ENCODE data around the gene AGAP2.
"Not testable (repeated sequence)": the region's sequence is repeated elsewhere in the genome, so short reads cannot be mapped to it uniquely, and the experiment has no call there.

AGAP2 gene

DNA sequence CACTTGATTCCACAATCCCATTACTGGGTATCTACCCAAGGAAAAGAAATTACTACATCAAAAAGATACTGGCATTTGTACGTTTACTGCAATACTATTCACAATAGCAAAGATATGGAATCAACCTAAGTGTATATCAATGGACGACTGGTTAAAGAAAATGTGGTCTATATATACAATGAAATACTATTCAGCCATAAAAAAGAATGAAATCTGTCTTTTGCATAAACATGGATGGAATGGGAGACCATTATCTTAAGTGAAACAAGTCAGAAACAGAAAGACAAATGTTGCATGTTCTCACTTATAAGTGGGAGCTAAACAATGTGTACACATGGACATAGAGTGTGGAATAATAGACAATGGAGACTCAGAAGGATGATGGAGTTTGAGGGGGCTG lies 49.6 kb downstream of the AGAP2 start:
- Histone ChIP-seq H3K9ac (no peak overlapping the region), H3K9me3 (ENCODE audit: control insufficient read depth, low read length) (no peaks in the 10 kb centered on the region), H3K27ac (no peak overlapping the region), H3K4me1 (no peaks in the 10 kb centered on the region), H3K27me3 (ENCODE audit: control insufficient read depth, insufficient read depth, low read length) (no peaks in the 10 kb centered on the region), H3K4me2 (ENCODE audit: low read length) (no peak overlapping the region), H3K79me2 (no peaks in the 10 kb centered on the region), H3K4me3 (ENCODE audit: low read depth, low read length) (no peak overlapping the region), H2AFZ (no peak overlapping the region), H3K36me3 (ENCODE audit: control insufficient read depth, insufficient read depth, low read length) (no peaks in the 10 kb centered on the region)
- TF ChIP-seq, protein P1, sequence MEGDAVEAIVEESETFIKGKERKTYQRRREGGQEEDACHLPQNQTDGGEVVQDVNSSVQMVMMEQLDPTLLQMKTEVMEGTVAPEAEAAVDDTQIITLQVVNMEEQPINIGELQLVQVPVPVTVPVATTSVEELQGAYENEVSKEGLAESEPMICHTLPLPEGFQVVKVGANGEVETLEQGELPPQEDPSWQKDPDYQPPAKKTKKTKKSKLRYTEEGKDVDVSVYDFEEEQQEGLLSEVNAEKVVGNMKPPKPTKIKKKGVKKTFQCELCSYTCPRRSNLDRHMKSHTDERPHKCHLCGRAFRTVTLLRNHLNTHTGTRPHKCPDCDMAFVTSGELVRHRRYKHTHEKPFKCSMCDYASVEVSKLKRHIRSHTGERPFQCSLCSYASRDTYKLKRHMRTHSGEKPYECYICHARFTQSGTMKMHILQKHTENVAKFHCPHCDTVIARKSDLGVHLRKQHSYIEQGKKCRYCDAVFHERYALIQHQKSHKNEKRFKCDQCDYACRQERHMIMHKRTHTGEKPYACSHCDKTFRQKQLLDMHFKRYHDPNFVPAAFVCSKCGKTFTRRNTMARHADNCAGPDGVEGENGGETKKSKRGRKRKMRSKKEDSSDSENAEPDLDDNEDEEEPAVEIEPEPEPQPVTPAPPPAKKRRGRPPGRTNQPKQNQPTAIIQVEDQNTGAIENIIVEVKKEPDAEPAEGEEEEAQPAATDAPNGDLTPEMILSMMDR (IDR thresholded peaks at IDR 0.05): no peak

DNA sequence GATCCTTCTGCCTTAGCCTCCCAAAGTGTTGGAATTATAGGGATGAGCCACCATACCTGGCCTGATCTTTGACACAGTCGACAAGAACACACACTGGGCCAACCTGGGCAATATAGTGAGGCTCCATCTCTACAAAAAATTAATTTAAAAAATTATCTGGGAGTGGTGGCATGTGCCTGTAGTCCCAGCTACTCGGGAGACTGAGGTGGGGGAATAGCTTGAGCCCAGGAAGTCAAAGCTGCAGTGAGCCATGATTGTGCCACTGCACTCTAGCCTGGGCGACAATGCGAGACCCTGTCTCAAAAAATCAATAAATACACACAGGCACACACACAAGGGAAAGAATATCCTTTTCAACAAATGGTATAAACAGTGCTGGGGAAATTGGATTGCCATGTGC lies 50.7 kb downstream of the AGAP2 start:
- Histone ChIP-seq H3K9me3 (ENCODE audit: control insufficient read depth, low read length) (no peaks in the 10 kb centered on the region), H2AFZ (no peak overlapping the region), H3K9ac (no peak overlapping the region), H3K36me3 (ENCODE audit: control insufficient read depth, insufficient read depth, low read length) (no peaks in the 10 kb centered on the region), H3K4me3 (ENCODE audit: low read depth, low read length) (no peak overlapping the region), H3K4me1 (no peaks in the 10 kb centered on the region), H3K27ac (no peak overlapping the region), H3K4me2 (ENCODE audit: low read length) (no peak overlapping the region), H3K79me2 (no peaks in the 10 kb centered on the region), H3K27me3 (ENCODE audit: control insufficient read depth, insufficient read depth, low read length) (no peaks in the 10 kb centered on the region)
- TF ChIP-seq, protein P1 (IDR thresholded peaks at IDR 0.05): no peak

DNA sequence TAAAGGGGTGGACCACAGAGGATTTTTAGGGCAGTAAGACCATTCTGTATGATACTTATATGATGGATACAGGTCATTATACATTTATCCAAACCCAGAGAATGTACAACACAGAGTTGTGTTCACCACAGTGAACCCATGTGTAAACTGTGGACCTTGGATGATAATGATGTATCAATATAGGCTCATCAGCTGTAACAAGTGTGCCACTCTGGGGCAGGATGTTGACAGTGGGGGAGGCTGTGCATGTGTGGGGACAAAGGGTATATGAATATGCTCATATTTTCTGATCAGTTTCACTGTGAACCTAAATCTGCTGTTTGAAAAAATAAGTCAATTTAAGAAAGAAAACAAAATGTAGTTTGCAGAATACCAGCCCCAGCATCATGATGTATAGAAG lies 58.8 kb downstream of the AGAP2 start:
- TF ChIP-seq, protein P1 (IDR thresholded peaks at IDR 0.05): no peak
- Histone ChIP-seq H3K4me3 (ENCODE audit: low read depth, low read length) (no peak overlapping the region), H3K4me1 (no peaks in the 10 kb centered on the region), H3K27ac (no peak overlapping the region), H3K27me3 (ENCODE audit: control insufficient read depth, insufficient read depth, low read length) (no peaks in the 10 kb centered on the region), H2AFZ (no peak overlapping the region), H3K9me3 (ENCODE audit: control insufficient read depth, low read length) (no peaks in the 10 kb centered on the region), H3K79me2 (no peaks in the 10 kb centered on the region), H3K36me3 (ENCODE audit: control insufficient read depth, insufficient read depth, low read length) (no peaks in the 10 kb centered on the region), H3K9ac (no peak overlapping the region), H3K4me2 (ENCODE audit: low read length) (no peak overlapping the region)

DNA sequence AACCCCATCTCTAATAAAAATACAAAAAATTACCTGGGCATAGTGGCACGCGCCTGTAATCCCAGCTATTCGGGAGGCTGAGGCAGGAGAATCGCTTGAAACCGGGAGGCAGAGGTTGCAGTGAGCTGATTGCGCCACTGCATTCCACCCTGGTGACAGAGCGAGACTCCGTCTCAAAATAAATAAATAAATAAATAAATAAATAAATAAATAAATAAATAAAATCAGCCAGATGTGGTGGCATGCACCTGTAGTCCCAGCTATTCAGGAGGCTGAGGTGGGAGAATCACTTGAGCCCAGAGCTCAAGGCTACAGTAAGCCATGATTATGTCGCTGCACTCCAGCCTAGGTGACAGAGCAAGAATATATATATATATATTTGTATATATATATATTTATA lies 60.6 kb downstream of the AGAP2 start:
- H3K79me2 ChIP-seq; H3K4me3 ChIP-seq (ENCODE audit: low read depth, low read length); H3K27me3 ChIP-seq (ENCODE audit: control insufficient read depth, insufficient read depth, low read length); H3K4me2 ChIP-seq (ENCODE audit: low read length); H3K9ac ChIP-seq; H3K36me3 ChIP-seq (ENCODE audit: control insufficient read depth, insufficient read depth, low read length); H3K27ac ChIP-seq; H3K4me1 ChIP-seq; H2AFZ ChIP-seq; H3K9me3 ChIP-seq (ENCODE audit: control insufficient read depth, low read length): not testable (repeated sequence)

DNA sequence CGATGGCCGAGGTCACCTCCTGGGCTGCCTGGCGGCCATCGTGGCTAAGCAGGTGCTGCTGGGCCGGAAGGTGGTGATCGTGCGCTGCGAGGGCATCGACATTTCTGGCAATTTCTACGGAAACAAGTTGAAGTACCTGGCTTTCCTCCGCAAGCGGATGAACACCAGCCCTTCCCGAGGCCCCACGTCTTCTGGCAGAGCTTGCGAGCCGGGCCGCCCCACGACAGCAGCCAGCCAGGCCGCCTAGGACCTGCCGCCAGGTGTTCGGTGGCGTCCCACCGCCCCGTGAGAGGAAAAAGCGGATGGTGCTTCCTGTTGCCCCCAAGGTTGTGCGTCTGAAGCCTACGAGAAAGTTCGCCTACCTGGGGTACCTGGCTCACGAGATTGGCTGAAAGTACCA lies 63.9 kb downstream of the AGAP2 start:
- no peak overlapping the region for H3K27ac ChIP-seq
- H3K36me3 ChIP-seq (ENCODE audit: control insufficient read depth, insufficient read depth, low read length): no peaks in the 10 kb centered on the region
- no peaks in the 10 kb centered on the region for H3K4me1 ChIP-seq
- TF ChIP-seq, protein P1 (IDR thresholded peaks at IDR 0.05): no peak
- no peak overlapping the region for H3K4me3 ChIP-seq (ENCODE audit: low read depth, low read length)
- no peak overlapping the region for H2AFZ ChIP-seq
- no peak overlapping the region for H3K9ac ChIP-seq
- H3K27me3 ChIP-seq (ENCODE audit: control insufficient read depth, insufficient read depth, low read length): no peaks in the 10 kb centered on the region
- no peaks in the 10 kb centered on the region for H3K9me3 ChIP-seq (ENCODE audit: control insufficient read depth, low read length)
- no peak overlapping the region for H3K4me2 ChIP-seq (ENCODE audit: low read length)
- no peaks in the 10 kb centered on the region for H3K79me2 ChIP-seq
